Ishikawa (cell line): Measurements from ENCODE around the gene SLC30A2.

ENCODE experiments used
- CEBPB ChIP-seq: IDR thresholded peaks from 2 replicates; pipeline ENCODE4 v1.6.1; 2012
- CREB1 ChIP-seq: IDR thresholded peaks from 2 replicates; pipeline ENCODE4 v1.6.1; 2012; ENCODE audit warnings: low read depth
- EP300 ChIP-seq: IDR thresholded peaks from 2 replicates; pipeline ENCODE4 v1.6.1; 2012; ENCODE audit warnings: borderline replicate concordance
- MAX ChIP-seq: IDR thresholded peaks from 2 replicates; pipeline ENCODE4 v1.6.1; 2012
- USF1 ChIP-seq: IDR thresholded peaks from 2 replicates; pipeline ENCODE4 v1.6.1; 2012

GRCh38 chr1:26049531-26050247 is 3.8 kb upstream of the SLC30A2 start:
- TF ChIP-seq EP300, result no peak
- TF ChIP-seq CEBPB, result no peak
- TF ChIP-seq MAX, result no peak
- peak; percentile 87 for TF ChIP-seq USF1
- TF ChIP-seq CREB1, result no peak
